Gastrocnemius medialis (tissue), 4 donors: ENCODE data around the gene KCTD14.

ENCODE experiments used
- POLR2A ChIP-seq, 2 donors: fragments of 450-650 bp; IDR thresholded peaks; one replicate each; pipeline ENCODE4 v1.6.1; 2017; ENCODE audit warnings: antibody characterized with exemption in 2 of 2, mild to moderate bottlenecking in 2 of 2, moderate library complexity in 2 of 2
- TF ChIP-seq, protein P1 (sequence below), 5 experiments: fragments of 450-650 bp in 3 of 5; fragments of 200-600 bp in 2 of 5; sonication (generic) in 2 of 5; IDR thresholded peaks in 4 of 5; conservative IDR thresholded peaks in 1 of 5; 1 replicate in 4 of 5; 2 replicates in 1 of 5; pipeline ENCODE4 v1.5.1; 2016 to 2019; ENCODE audit warnings: antibody characterized with exemption in 5 of 5, mild to moderate bottlenecking in 3 of 5, moderate library complexity in 3 of 5

GRCh38 chr11:78022397-78023396 is at the start of gene KCTD14:
- TF ChIP-seq, protein P1, sequence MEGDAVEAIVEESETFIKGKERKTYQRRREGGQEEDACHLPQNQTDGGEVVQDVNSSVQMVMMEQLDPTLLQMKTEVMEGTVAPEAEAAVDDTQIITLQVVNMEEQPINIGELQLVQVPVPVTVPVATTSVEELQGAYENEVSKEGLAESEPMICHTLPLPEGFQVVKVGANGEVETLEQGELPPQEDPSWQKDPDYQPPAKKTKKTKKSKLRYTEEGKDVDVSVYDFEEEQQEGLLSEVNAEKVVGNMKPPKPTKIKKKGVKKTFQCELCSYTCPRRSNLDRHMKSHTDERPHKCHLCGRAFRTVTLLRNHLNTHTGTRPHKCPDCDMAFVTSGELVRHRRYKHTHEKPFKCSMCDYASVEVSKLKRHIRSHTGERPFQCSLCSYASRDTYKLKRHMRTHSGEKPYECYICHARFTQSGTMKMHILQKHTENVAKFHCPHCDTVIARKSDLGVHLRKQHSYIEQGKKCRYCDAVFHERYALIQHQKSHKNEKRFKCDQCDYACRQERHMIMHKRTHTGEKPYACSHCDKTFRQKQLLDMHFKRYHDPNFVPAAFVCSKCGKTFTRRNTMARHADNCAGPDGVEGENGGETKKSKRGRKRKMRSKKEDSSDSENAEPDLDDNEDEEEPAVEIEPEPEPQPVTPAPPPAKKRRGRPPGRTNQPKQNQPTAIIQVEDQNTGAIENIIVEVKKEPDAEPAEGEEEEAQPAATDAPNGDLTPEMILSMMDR (IDR thresholded peaks at IDR 0.05 in 4 of 5, conservative IDR thresholded peaks at IDR 0.05 in 1 of 5), result no peak
- TF ChIP-seq POLR2A (IDR thresholded peaks at IDR 0.05), result no peak
